ENCODE results near the gene HSF2BP.

HSF2BP gene

GRCh38 chr21:43692949-43693348 is 33.7 kb upstream of the HSF2BP start:
- Histone ChIP-seq H3K27me3 (ENCODE audit: insufficient read depth, poor library complexity, severe bottlenecking) (no peaks in the 10 kb centered on the region), H3K4me3 (replicated peaks; ENCODE audit: insufficient read depth, low read length) (no peak overlapping the region), H3K27ac (replicated peaks) (no peak overlapping the region)
- no peak for DNase-seq (ENCODE audit: low read depth in 1 of 2, low spot score in 1 of 2)
- TF ChIP-seq SPI1 (IDR thresholded peaks at IDR 0.05; ENCODE audit: borderline replicate concordance, low read depth) (no peak), REST (IDR thresholded peaks at IDR 0.05; ENCODE audit: insufficient replicate concordance, low read depth) (no peak), GABPA (IDR thresholded peaks at IDR 0.05; ENCODE audit: low read depth) (no peak), CTCF (IDR thresholded peaks at IDR 0.05; ENCODE audit: insufficient read depth, low read length) (no peak), POLR2AphosphoS5 (IDR thresholded peaks at IDR 0.05; ENCODE audit: low read depth) (no peak)

- Histone ChIP-seq H3K4me3 (replicated peaks; ENCODE audit: insufficient read depth, low read length) (no peak overlapping the region), H3K27ac (replicated peaks) (no peak overlapping the region), H3K27me3 (ENCODE audit: insufficient read depth, poor library complexity, severe bottlenecking) (no peaks in the 10 kb centered on the region)
- no peak for TF ChIP-seq POLR2AphosphoS5 (IDR thresholded peaks at IDR 0.05; ENCODE audit: low read depth)
- TF ChIP-seq GABPA (IDR thresholded peaks at IDR 0.05; ENCODE audit: low read depth): no peak
- TF ChIP-seq SPI1 (IDR thresholded peaks at IDR 0.05; ENCODE audit: borderline replicate concordance, low read depth): no peak
- no peak for TF ChIP-seq CTCF (IDR thresholded peaks at IDR 0.05; ENCODE audit: insufficient read depth, low read length)
- TF ChIP-seq REST (IDR thresholded peaks at IDR 0.05; ENCODE audit: insufficient replicate concordance, low read depth): no peak
- DNase-seq (ENCODE audit: low read depth in 1 of 2, low spot score in 1 of 2): no peak
These were observed 32.5 kb upstream of the HSF2BP start for GRCh38 chr21:43691801-43692200.

GRCh38 chr21:43691086-43691795 is 32.0 kb upstream of the HSF2BP start:
- Histone ChIP-seq H3K4me3 (replicated peaks; ENCODE audit: insufficient read depth, low read length) (no peak overlapping the region), H3K27ac (replicated peaks) (no peak overlapping the region), H3K27me3 (ENCODE audit: insufficient read depth, poor library complexity, severe bottlenecking) (no peaks in the 10 kb centered on the region)
- TF ChIP-seq SPI1 (IDR thresholded peaks at IDR 0.05; ENCODE audit: borderline replicate concordance, low read depth): no peak
- TF ChIP-seq POLR2AphosphoS5 (IDR thresholded peaks at IDR 0.05; ENCODE audit: low read depth): no peak
- no peak for TF ChIP-seq CTCF (IDR thresholded peaks at IDR 0.05; ENCODE audit: insufficient read depth, low read length)
- TF ChIP-seq GABPA (IDR thresholded peaks at IDR 0.05; ENCODE audit: low read depth): no peak
- TF ChIP-seq REST (IDR thresholded peaks at IDR 0.05; ENCODE audit: insufficient replicate concordance, low read depth): no peak
- DNase-seq (ENCODE audit: low read depth in 1 of 2, low spot score in 1 of 2): no peak

Measured in HL-60 (cell line).